PC-9 (cell line): ENCODE results near the gene SULT4A1. TPM values are rescaled to one million over a fixed set of nuclear protein-coding genes. Genes with fewer than 3 reads are reported as not detected.

Experiments used
- BruUV-seq: library from RNA; stranded (reverse); fragments of 400-500 nt; replicated peaks from 2 replicates; lab custom pipeline; 2021; lab: Mats Ljungman, UMichigan
- CTCF ChIA-PET: fragments of 300-600 bp; sonication (Branson Sonifier 250); formaldehyde crosslinking; loops from one replicate; lab custom pipeline; 2022; ENCODE audit warnings: antibody characterized with exemption; lab: Charles Lee
- POLR2A ChIA-PET: fragments of 300-600 bp; sonication (Branson Sonifier 250); formaldehyde crosslinking; loops from one replicate; lab custom pipeline; 2022; ENCODE audit warnings: antibody characterized with exemption; ENCODE audit not compliant: unreplicated experiment; lab: Charles Lee
- DNase-seq, 2 experiments: peaks; one replicate each; pipeline versions ENCODE4 v3.0.0 to v3.0.0-alpha.2; 2015 to 2022; ENCODE audit warnings: mixed read lengths in 1 of 2
- H2AFZ ChIP-seq: fragments of 200-600 bp; sonication (generic); 2 replicates; pipeline ENCODE4 v1.8.1; 2017; ENCODE audit warnings: antibody characterized with exemption
- H3F3A ChIP-seq: fragments of 200-600 bp; sonication (generic); 2 replicates; pipeline ENCODE4 v1.8.1; 2017; ENCODE audit warnings: antibody characterized with exemption, mild to moderate bottlenecking, low read depth; ENCODE audit not compliant: insufficient read depth
- H3K27ac ChIP-seq: fragments of 200-600 bp; sonication (generic); 2 replicates; pipeline ENCODE4 v1.6.1; 2016; ENCODE audit warnings: mixed run types
- H3K27me3 ChIP-seq: fragments of 200-600 bp; sonication (generic); 2 replicates; pipeline ENCODE4 v1.6.1; 2016; ENCODE audit warnings: low read depth, mixed run types; ENCODE audit not compliant: insufficient read depth
- H3K36me3 ChIP-seq: fragments of 200-600 bp; sonication (generic); 2 replicates; pipeline ENCODE4 v1.6.1; 2016; ENCODE audit warnings: low read depth, mixed run types
- H3K4me1 ChIP-seq: fragments of 200-600 bp; sonication (generic); replicated peaks from 2 replicates; pipeline ENCODE4 v1.6.1; 2016; ENCODE audit warnings: mixed run types; ENCODE audit not compliant: insufficient read depth
- H3K4me2 ChIP-seq: fragments of 200-600 bp; sonication (generic); 2 replicates; pipeline ENCODE4 v1.6.1; 2017; ENCODE audit warnings: mixed run types
- H3K4me3 ChIP-seq: fragments of 200-600 bp; sonication (generic); 2 replicates; pipeline ENCODE4 v1.6.1; 2016; ENCODE audit warnings: mixed run types
- H3K79me2 ChIP-seq: fragments of 200-600 bp; sonication (generic); 2 replicates; pipeline ENCODE4 v1.6.1; 2017; ENCODE audit warnings: low read depth, mixed run types
- H3K9me2 ChIP-seq: fragments of 200-600 bp; sonication (generic); 2 replicates; pipeline ENCODE4 v1.8.1; 2017; ENCODE audit warnings: mild to moderate bottlenecking; ENCODE audit not compliant: insufficient read depth
- H3K9me3 ChIP-seq: fragments of 200-600 bp; sonication (generic); 2 replicates; pipeline ENCODE4 v1.8.1; 2016; ENCODE audit warnings: low read depth; ENCODE audit not compliant: insufficient read depth
- H4K20me1 ChIP-seq: fragments of 200-600 bp; sonication (generic); 2 replicates; pipeline ENCODE4 v1.8.1; 2017; ENCODE audit not compliant: insufficient read depth
- EZH2 ChIP-seq: fragments of 200-600 bp; sonication (generic); IDR thresholded peaks from 2 replicates; pipeline ENCODE4 v1.8.0; 2017; ENCODE audit warnings: antibody characterized with exemption, low read depth
- intact Hi-C: fragments of 100-400 bp; cut with micrococcal nuclease; formaldehyde crosslinking; loops from one replicate; pipeline ENCODE4 v1.10.0; 2022; ENCODE audit not compliant: unreplicated experiment
- total RNA-seq: library from RNA; stranded (reverse); gene quantifications from 2 replicates; pipeline ENCODE4 v1.2.3, GENCODE V29; 2021
- TF ChIP-seq, protein P1 (sequence below): fragments of 200-600 bp; sonication (generic); conservative IDR thresholded peaks from 2 replicates; pipeline ENCODE4 v1.6.1; 2017; ENCODE audit warnings: mixed run types, antibody characterized with exemption, mild to moderate bottlenecking, moderate library complexity

Gene SULT4A1
- total RNA-seq, 1 experiment from 2014 or later = 3.4 TPM

DNA sequence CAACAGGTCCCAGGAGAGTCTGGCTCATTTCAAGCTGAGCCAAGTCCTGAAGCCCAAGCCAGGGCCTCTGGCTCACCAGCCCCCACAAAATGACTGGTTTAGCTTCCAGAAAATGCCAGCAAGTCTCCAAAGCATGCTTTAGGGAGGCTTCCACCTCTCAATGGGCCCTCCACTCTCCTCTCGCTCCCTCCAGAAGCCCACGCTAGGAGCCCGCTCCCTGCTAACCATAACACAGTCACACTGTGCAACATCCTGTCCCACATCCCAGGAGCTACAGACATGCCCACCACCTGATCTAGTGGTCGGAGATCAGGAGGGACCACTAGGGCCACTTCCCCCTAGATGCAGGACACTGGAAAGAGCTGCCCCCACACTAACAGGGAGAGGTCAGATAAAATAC, 6.9 kb downstream of the SULT4A1 start:
- TF ChIP-seq, protein P1, sequence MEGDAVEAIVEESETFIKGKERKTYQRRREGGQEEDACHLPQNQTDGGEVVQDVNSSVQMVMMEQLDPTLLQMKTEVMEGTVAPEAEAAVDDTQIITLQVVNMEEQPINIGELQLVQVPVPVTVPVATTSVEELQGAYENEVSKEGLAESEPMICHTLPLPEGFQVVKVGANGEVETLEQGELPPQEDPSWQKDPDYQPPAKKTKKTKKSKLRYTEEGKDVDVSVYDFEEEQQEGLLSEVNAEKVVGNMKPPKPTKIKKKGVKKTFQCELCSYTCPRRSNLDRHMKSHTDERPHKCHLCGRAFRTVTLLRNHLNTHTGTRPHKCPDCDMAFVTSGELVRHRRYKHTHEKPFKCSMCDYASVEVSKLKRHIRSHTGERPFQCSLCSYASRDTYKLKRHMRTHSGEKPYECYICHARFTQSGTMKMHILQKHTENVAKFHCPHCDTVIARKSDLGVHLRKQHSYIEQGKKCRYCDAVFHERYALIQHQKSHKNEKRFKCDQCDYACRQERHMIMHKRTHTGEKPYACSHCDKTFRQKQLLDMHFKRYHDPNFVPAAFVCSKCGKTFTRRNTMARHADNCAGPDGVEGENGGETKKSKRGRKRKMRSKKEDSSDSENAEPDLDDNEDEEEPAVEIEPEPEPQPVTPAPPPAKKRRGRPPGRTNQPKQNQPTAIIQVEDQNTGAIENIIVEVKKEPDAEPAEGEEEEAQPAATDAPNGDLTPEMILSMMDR = no peak
- H3K27ac ChIP-seq = no peak overlapping the region
- DNase-seq = no peak
- H3K4me3 ChIP-seq = no peak overlapping the region
- H3K36me3 ChIP-seq = no peaks in the 10 kb centered on the region
- no peaks in the 10 kb centered on the region for H3K9me3 ChIP-seq
- ChIA-PET CTCF (no interaction called here), POLR2A (no interaction called here)
- no peaks in the 10 kb centered on the region for H3F3A ChIP-seq
- H2AFZ ChIP-seq = no peak overlapping the region
- no peaks in the 10 kb centered on the region for H4K20me1 ChIP-seq
- no peaks in the 10 kb centered on the region for H3K79me2 ChIP-seq
- H3K4me1 ChIP-seq = no peaks in the 10 kb centered on the region
- H3K9me2 ChIP-seq = no peaks in the 10 kb centered on the region
- H3K27me3 ChIP-seq = peaks cover 63% of the 10 kb centered on the region
- intact Hi-C loops = no loop called here
- no TSS peak for BruUV-seq
- no peak overlapping the region for H3K4me2 ChIP-seq

DNA sequence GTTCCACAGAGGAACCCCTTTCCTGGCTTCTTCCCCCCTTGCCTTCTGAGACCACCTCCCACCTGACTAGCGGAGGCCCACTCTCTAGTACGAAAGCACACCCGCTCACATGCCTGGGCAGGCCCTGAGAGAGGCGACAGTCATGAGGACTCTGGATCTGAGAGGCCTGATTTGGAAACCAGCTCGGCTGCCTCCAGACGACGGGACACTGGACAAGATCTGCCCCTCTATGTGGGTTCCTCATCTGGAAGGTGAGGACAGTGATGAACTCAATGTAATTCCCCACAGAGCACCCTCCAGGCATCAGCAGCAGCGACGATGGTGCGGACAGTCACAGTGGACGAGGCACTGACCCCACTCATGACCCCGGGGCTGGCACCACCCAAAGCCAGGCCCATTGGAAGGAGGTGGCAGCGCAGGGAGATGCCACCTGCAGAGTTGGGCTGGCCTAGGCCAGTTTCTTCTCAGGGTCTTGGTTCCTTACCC, 7.5 kb downstream of the SULT4A1 start:
- Histone ChIP-seq H2AFZ (no peak overlapping the region), H3K4me3 (no peak overlapping the region), H3K79me2 (no peaks in the 10 kb centered on the region), H3K9me3 (no peaks in the 10 kb centered on the region), H4K20me1 (no peaks in the 10 kb centered on the region), H3K4me1 (no peaks in the 10 kb centered on the region), H3K27me3 (peaks cover 63% of the 10 kb centered on the region), H3F3A (no peaks in the 10 kb centered on the region), H3K36me3 (no peaks in the 10 kb centered on the region), H3K27ac (no peak overlapping the region), H3K4me2 (no peak overlapping the region), H3K9me2 (no peaks in the 10 kb centered on the region)
- TF ChIP-seq, protein P1 = no peak
- ChIA-PET CTCF (no interaction called here), POLR2A (no interaction called here)
- BruUV-seq = no TSS peak
- intact Hi-C loops = no loop called here
- no peak for DNase-seq

DNA sequence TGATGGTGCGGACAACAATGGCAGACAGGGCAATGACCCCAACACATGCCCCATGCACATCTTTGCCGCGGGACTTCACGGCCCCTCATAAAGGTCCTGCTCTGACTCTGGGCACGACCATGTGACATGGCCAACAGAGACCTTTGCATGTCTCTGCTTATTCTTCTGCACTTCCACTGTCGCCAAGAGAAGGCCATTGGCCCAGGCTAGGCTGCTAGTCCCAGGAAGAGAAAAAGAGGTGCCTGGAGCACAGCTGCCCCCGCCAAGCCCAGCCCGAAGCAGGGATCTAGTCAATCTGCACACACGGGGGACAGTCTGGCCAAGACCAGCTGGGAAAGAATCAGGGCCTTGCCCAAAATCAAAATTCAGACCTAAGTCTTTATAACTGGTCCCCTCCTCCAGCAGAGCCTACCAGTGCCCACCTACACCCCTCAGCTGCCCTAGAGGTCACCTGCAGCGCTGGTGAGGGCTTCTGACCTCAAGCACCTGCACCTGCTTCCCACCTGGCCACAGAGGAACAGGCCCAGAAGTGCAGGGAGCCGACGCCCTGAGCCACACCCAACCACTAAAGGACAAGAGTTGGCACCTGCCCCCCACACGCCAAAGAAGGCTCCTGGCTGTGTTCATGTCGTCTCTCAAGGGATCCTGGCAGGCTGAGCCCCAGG, 8.1 kb downstream of the SULT4A1 start:
- no peaks in the 10 kb centered on the region for H4K20me1 ChIP-seq
- TF ChIP-seq, protein P1 = no peak
- TF ChIP-seq EZH2 = no peak
- H2AFZ ChIP-seq = no peak overlapping the region
- H3F3A ChIP-seq = no peaks in the 10 kb centered on the region
- BruUV-seq = no TSS peak
- CTCF ChIA-PET = no interaction called here
- no peak overlapping the region for H3K27ac ChIP-seq
- H3K4me3 ChIP-seq = no peak overlapping the region
- H3K27me3 ChIP-seq = peaks cover 63% of the 10 kb centered on the region
- intact Hi-C loops = no loop called here
- no peaks in the 10 kb centered on the region for H3K9me3 ChIP-seq
- POLR2A ChIA-PET = interaction anchor here (0.6 kb wide), 1 partner anchor 177 kb away, joined by 6 read pairs; no protein-coding TSS in a partner anchor
- DNase-seq = no peak
- no peaks in the 10 kb centered on the region for H3K4me1 ChIP-seq
- H3K9me2 ChIP-seq = no peaks in the 10 kb centered on the region
- no peaks in the 10 kb centered on the region for H3K79me2 ChIP-seq
- no peaks in the 10 kb centered on the region for H3K36me3 ChIP-seq
- no peak overlapping the region for H3K4me2 ChIP-seq
